NK-92 (cell line): Measurements from ENCODE around the gene RUVBL1.
A peak's percentile ranks its signal among the peaks of the same experiment; 100 is the strongest.

Source experiments
- DNase-seq: peaks from one replicate; lab custom pipeline; 2025; ENCODE audit not compliant: unreplicated experiment; lab: John Stamatoyannopoulos, UW

Gene RUVBL1

GRCh38 chr3:128070898-128071591 is 52.6 kb downstream of the RUVBL1 start:
- DNase-seq, result no peak

GRCh38 chr3:128069271-128069670 is 54.3 kb downstream of the RUVBL1 start:
- no peak for DNase-seq

- no peak for DNase-seq
Observed at GRCh38 chr3:128068156-128068620, 55.4 kb downstream of the RUVBL1 start.

GRCh38 chr3:128067489-128067888 is 56.1 kb downstream of the RUVBL1 start:
- no peak for DNase-seq

- DNase-seq, result no peak
Observed at GRCh38 chr3:128066676-128067075, 56.9 kb downstream of the RUVBL1 start.

GRCh38 chr3:128066114-128066513 is 57.5 kb downstream of the RUVBL1 start:
- no peak for DNase-seq

GRCh38 chr3:128064962-128065361 is 58.6 kb downstream of the RUVBL1 start:
- no peak for DNase-seq

GRCh38 chr3:128063865-128064264 is 59.7 kb downstream of the RUVBL1 start:
- no peak for DNase-seq

- DNase-seq, result no peak
Observed at GRCh38 chr3:128062033-128062745, 61.4 kb downstream of the RUVBL1 start.

- DNase-seq, result no peak
Observed at GRCh38 chr3:128060473-128061381, 62.9 kb downstream of the RUVBL1 start.

GRCh38 chr3:128056258-128056657 is 67.4 kb downstream of the RUVBL1 start:
- DNase-seq, result no peak

- no peak for DNase-seq
Observed at GRCh38 chr3:128054367-128054766, 69.2 kb downstream of the RUVBL1 start.

GRCh38 chr3:128053614-128054013 is 70.0 kb downstream of the RUVBL1 start:
- no peak for DNase-seq

- no peak for DNase-seq
Observed at GRCh38 chr3:128052595-128053351, 70.8 kb downstream of the RUVBL1 start.

GRCh38 chr3:128051837-128052594 is 71.6 kb downstream of the RUVBL1 start, which contains the start of gene SEC61A1:
Gene SEC61A1 (plus strand): TSS chr3:128052437. CDS start chr3:128052553, 116 bp downstream.
- peak; percentile 74 for DNase-seq

- DNase-seq, result no peak
Observed at GRCh38 chr3:128051459-128051836, 72.2 kb downstream of the RUVBL1 start.

- DNase-seq, result no peak
Observed at GRCh38 chr3:128050597-128050996, 73.0 kb downstream of the RUVBL1 start.

- no peak for DNase-seq
Observed at GRCh38 chr3:128041344-128041743, 82.3 kb downstream of the RUVBL1 start.

GRCh38 chr3:128040660-128041059 is 83.0 kb downstream of the RUVBL1 start:
- DNase-seq, result no peak

- no peak for DNase-seq
Observed at GRCh38 chr3:128040041-128040440, 83.6 kb downstream of the RUVBL1 start.
